HG03025 (cell line): Measurements from ENCODE around the gene WFS1.

Experiments used
- ATAC-seq: cut with Tn5 transposase; IDR thresholded peaks from one replicate; pipeline ENCODE4 v1.9.1; 2021; ENCODE audit warnings: mild to moderate bottlenecking, moderate library complexity; ENCODE audit not compliant: unreplicated experiment, low FRiP score

Gene WFS1

DNA sequence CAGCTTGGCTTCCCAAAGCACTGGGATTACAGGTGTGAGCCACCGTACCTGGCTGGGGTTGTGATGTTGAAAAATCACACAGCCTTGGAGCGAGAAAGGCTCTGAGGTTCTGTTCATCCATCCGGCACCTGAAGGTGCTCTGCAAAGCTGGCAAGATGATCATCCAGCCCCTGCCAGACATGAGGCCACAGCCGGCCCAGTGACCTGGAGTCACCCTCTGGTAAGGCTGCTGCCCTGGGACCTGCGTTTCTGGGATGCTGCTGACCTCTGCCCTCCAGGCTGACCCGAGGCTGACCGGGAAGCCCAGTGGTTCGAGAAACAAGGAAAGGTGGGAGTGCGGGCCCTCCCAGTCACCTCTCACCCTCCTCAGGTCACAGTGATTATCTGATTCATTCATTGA, 13.5 kb upstream of the WFS1 start:
- no peak for ATAC-seq

- no peak for ATAC-seq
Observed at GRCh38 chr4:6257247-6258025, 12.2 kb upstream of the WFS1 start.

DNA sequence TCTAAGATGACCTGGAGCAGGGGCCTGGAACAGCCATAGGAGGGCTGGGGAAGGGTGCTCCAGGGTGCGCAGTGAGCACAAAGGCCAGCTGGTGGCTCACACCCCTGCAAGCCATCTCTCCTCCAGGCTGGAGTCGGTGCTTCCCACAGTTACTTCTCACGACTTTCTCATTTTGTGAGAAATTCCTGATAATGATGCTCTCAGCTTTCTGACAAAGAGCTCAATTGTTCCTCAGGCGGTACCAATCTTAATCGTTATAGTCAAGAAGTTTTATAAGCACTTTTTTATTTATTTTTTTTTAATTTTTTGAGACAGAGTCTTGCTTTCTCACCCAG, 11.7 kb upstream of the WFS1 start:
- no peak for ATAC-seq

- no peak for ATAC-seq
Observed at GRCh38 chr4:6258741-6259140, 10.9 kb upstream of the WFS1 start.

DNA sequence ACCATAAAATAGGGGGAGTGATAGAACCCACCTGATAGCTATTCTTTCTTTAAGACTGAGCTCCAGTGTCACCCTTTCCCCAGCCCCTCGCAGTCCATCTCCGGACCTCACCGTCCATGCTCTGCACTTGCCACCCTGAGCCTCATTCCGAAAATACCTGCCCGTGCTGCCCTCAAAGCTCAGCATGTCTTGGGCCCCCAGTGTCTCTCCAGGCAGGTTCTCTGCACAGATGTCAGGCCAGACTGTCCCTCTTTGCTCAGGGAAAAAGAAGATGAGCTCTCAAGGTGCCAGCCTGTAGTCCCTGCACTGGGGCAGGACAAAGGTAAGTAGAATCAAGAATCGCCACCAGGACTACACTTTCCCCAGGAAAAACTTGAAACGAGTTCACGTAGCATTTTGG, 9.8 kb upstream of the WFS1 start:
- no peak for ATAC-seq

DNA sequence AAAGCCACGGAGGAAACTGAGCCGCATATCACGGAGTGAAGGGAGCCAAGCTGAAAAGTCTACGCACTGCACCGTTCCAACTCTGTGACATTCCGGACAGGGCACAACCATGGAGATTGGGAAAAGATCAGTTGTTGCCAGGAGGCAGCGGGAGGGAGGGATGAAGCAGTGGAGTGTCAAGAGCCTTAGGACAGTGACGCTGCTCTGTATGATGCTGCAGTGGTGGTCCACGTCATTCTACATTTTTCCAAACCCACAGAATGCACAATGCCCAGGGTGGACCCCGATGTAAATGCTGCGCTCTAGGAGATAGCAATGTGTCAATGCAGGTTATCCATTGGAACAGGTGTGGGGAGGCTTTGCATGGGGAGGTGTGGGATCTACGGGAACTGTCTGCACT, 7.5 kb upstream of the WFS1 start:
- no peak for ATAC-seq

DNA sequence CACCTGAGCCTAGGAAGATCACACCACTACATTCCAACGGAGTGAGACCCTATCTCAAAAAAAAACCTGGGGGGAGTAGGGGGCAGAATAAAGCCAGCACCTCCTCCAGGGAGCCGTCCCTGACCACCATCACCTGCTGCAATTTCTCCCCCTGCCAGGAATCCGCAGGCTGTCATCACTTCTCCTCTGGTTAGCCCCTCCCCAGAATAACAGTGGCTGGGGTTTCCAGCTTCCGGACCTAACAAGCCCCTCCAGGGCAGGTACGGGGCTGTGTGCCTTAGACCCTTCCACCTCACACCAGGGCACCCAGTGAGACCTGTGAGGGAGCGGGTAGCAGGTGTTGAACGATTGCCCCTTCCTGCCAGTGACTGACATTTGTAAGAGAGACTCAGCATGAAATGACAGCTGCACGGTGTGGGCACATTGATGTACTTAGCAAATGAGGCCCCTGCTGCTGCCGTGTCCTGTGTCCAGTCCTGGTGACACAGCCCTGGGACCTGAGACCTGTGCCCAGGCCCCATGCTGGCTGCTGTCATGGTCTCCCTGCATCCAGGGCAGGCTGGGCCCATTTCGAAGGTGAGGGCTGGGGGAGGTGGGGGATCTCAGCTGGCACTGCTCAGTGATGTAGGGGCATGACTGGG, 6.7 kb upstream of the WFS1 start:
- ATAC-seq: no peak

- ATAC-seq: no peak
Observed at GRCh38 chr4:6263526-6264224, 6.0 kb upstream of the WFS1 start.

- ATAC-seq: no peak
Observed at GRCh38 chr4:6264225-6264540, 5.5 kb upstream of the WFS1 start.

GRCh38 chr4:6265546-6265945, 4.1 kb upstream of the WFS1 start:
- no peak for ATAC-seq

- no peak for ATAC-seq
Observed at GRCh38 chr4:6267573-6267972, 2.1 kb upstream of the WFS1 start.

GRCh38 chr4:6268650-6269615, 717 bp upstream of the WFS1 start:
- peak; percentile 11 for ATAC-seq

DNA sequence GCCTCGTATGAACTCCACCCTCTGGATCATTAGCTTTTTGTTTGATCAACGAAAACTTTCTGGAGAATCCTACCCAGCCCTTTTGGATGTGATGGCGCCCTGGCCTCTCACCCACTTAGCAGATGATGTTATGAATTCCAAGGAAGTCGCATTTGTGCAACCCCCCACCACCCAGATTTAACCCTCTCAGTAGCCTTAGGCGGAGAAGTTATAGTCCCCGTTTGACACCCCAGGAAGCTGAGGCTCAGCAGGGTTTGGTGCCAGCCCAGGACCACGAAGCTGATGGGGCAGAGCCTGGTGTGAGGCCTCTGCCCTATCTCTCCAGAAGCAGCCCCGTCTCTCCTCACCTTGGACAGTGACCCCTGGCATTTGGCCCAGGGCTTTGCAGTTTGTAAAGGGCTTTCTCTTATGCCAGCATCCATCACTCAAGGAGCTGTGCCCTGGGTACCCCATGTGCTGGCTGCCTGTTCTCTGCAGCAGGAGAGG, 1.0 kb downstream of the WFS1 start:
- ATAC-seq: no peak

- ATAC-seq: no peak
Observed at GRCh38 chr4:6271206-6271605, 1.6 kb downstream of the WFS1 start.

- ATAC-seq: no peak
Observed at GRCh38 chr4:6271701-6272465, 2.2 kb downstream of the WFS1 start.

- no peak for ATAC-seq
Observed at GRCh38 chr4:6272863-6273660, 3.4 kb downstream of the WFS1 start.

GRCh38 chr4:6273661-6273990, 4.0 kb downstream of the WFS1 start:
- no peak for ATAC-seq

- ATAC-seq: no peak
Observed at GRCh38 chr4:6275351-6275750, 5.7 kb downstream of the WFS1 start.
